Common myeloid progenitor, CD34-positive (primary cell): ENCODE data around the gene GPR37L1.
"Not testable (repeated sequence)": the region's sequence is repeated elsewhere in the genome, so short reads cannot be mapped to it uniquely, and the experiment has no call there.

Experiments used
- CTCF ChIA-PET: fragments of 350-600 bp; sonication (Branson Sonifier 250); formaldehyde crosslinking; loops from one replicate; lab custom pipeline; 2021; ENCODE audit warnings: antibody characterized with exemption; lab: Charles Lee
- POLR2A ChIA-PET: fragments of 350-600 bp; sonication (Branson Sonifier 250); formaldehyde crosslinking; loops from one replicate; lab custom pipeline; 2021; ENCODE audit warnings: antibody characterized with exemption; lab: Charles Lee
- DNase-seq, 3 donors: peaks; one replicate each; pipeline versions ENCODE4 v3.0.0 to v3.0.0-alpha.2; 2013
- H3K27ac ChIP-seq, 2 experiments: 1 replicate in 1 of 2; 2 replicates in 1 of 2; pipeline ENCODE4 v1.7.0; 2013; ENCODE audit warnings: inconsistent platforms in 2 of 2, low read length in 2 of 2, mild to moderate bottlenecking in 2 of 2, low read depth in 1 of 2, moderate library complexity in 1 of 2; ENCODE audit not compliant: severe bottlenecking in 2 of 2, insufficient read depth in 1 of 2, poor library complexity in 1 of 2
- H3K27me3 ChIP-seq, 5 experiments: replicated peaks in 2 of 5; 1 replicate in 3 of 5; 2 replicates in 2 of 5; pipeline versions ENCODE4 v1.6.1 to v1.7.0; 2013; ENCODE audit warnings: low read length in 4 of 5, mild to moderate bottlenecking in 2 of 5, moderate library complexity in 2 of 5, inconsistent platforms in 1 of 5; ENCODE audit not compliant: insufficient read depth in 5 of 5, control insufficient read depth in 4 of 5
- H3K36me3 ChIP-seq, 4 experiments: 1 replicate in 2 of 4; 2 replicates in 2 of 4; pipeline versions ENCODE4 v1.6.1 to v1.7.0; 2013; ENCODE audit warnings: low read length in 3 of 4, control low read depth in 1 of 4, mild to moderate bottlenecking in 1 of 4; ENCODE audit not compliant: control insufficient read depth in 4 of 4, insufficient read depth in 4 of 4
- H3K4me1 ChIP-seq, 4 experiments: 1 replicate in 3 of 4; 2 replicates in 1 of 4; pipeline versions ENCODE4 v1.6.1 to v1.7.1; 2013; ENCODE audit warnings: low read length in 3 of 4, mild to moderate bottlenecking in 3 of 4, control low read depth in 1 of 4, inconsistent platforms in 1 of 4, moderate library complexity in 1 of 4; ENCODE audit not compliant: control insufficient read depth in 4 of 4, insufficient read depth in 4 of 4; ENCODE audit errors: control extremely low read depth in 1 of 4
- H3K4me3 ChIP-seq, 7 experiments: 1 replicate in 4 of 7; 2 replicates in 3 of 7; pipeline versions ENCODE4 v1.5.1 to v1.7.0; 2013; ENCODE audit warnings: mild to moderate bottlenecking in 7 of 7, low read length in 6 of 7, moderate library complexity in 6 of 7, inconsistent platforms in 2 of 7, low read depth in 2 of 7, control low read depth in 1 of 7; ENCODE audit not compliant: insufficient read depth in 4 of 7, control insufficient read depth in 1 of 7; ENCODE audit errors: extremely low read depth in 1 of 7
- H3K9me3 ChIP-seq, 5 experiments: 1 replicate in 4 of 5; 2 replicates in 1 of 5; pipeline versions ENCODE4 v1.6.1 to v1.7.1; 2013; ENCODE audit warnings: low read length in 4 of 5, mild to moderate bottlenecking in 2 of 5, inconsistent platforms in 1 of 5, low read depth in 1 of 5, moderate library complexity in 1 of 5; ENCODE audit not compliant: control insufficient read depth in 4 of 5, insufficient read depth in 2 of 5; ENCODE audit errors: control extremely low read depth in 1 of 5
- WGBS: methylation state at CpG from one replicate; pipeline ENCODE4 v1.1.5; 2013; ENCODE audit not compliant: insufficient coverage; 5-methylcytosine and 5-hydroxymethylcytosine counted together

GPR37L1 gene

GRCh38 chr1:202163281-202164270 lies 40.9 kb downstream of the GPR37L1 start:
- no peak for DNase-seq
- peak overlapping the region in 1 of 2 experiments; percentile 93 for H3K27ac ChIP-seq
- ChIA-PET CTCF (interaction anchor here (0.9 to 6.0 kb wide), 8 partner anchors 10 to 145 kb away, joined by 3 to 32 read pairs (median 6); partner anchors contain the start of gene LGR6), POLR2A (interaction anchor here (1.2 kb wide), 1 partner anchor 20 kb away, joined by 3 read pairs; no protein-coding TSS in a partner anchor)
- 81% methylated on average over 11 of the region's 12 CpGs for WGBS
- no peaks in the 10 kb centered on the region for H3K27me3 ChIP-seq
- H3K36me3 ChIP-seq, result peaks cover 0 to 3% (median 0%) of the 10 kb centered on the region in 4 experiments
- H3K4me1 ChIP-seq, result peaks cover 9 to 97% (median 91%) of the 10 kb centered on the region in 4 experiments
- H3K4me3 ChIP-seq, result peak overlapping the region in 3 of 7 experiments; percentile 26 to 87 (median 72)
- no peaks in the 10 kb centered on the region for H3K9me3 ChIP-seq

- peak overlapping the region in 4 of 7 experiments; percentile 5 to 30 (median 24) for H3K4me3 ChIP-seq
- peaks cover 7 to 89% (median 83%) of the 10 kb centered on the region in 4 experiments for H3K4me1 ChIP-seq
- POLR2A ChIA-PET, result no interaction called here
Observed at GRCh38 chr1:202164271-202165037, 41.7 kb downstream of the GPR37L1 start.

GRCh38 chr1:202165267-202165941 lies 42.7 kb downstream of the GPR37L1 start:
- Histone ChIP-seq H3K9me3 (no peaks in the 10 kb centered on the region), H3K4me3 (no peak overlapping the region), H3K4me1 (peaks cover 6 to 80% (median 74%) of the 10 kb centered on the region in 4 experiments), H3K27me3 (no peaks in the 10 kb centered on the region), H3K27ac (peak overlapping the region in 1 of 2 experiments; percentile 56), H3K36me3 (no peaks in the 10 kb centered on the region)
- WGBS, result 73% methylated on average over 13 of the region's 20 CpGs
- CTCF ChIA-PET, result interaction anchor here (0.8 to 2.2 kb wide), 6 partner anchors 9 to 147 kb away, joined by 3 to 10 read pairs (median 3); no protein-coding TSS in a partner anchor
- POLR2A ChIA-PET, result no interaction called here
- DNase-seq, result no peak

More at GRCh38 chr1:202164271-202165037, 41.7 kb downstream of the GPR37L1 start:
- Histone ChIP-seq H3K9me3 (no peaks in the 10 kb centered on the region), H3K36me3 (no peaks in the 10 kb centered on the region), H3K27ac (peak overlapping the region in 1 of 2 experiments; percentile 93), H3K27me3 (no peaks in the 10 kb centered on the region)
- CTCF ChIA-PET, result interaction anchor here (0.8 to 6.0 kb wide), 7 partner anchors 9 to 147 kb away, joined by 3 to 32 read pairs (median 7); partner anchors contain the start of gene LGR6
- WGBS, result 52% methylated on average over 8 of the region's 11 CpGs
- DNase-seq, result peak in 2 of 3 donors; percentile 78 to 80

GRCh38 chr1:202165942-202166843 lies 43.5 kb downstream of the GPR37L1 start:
- no peaks in the 10 kb centered on the region for H3K36me3 ChIP-seq
- peak in 1 of 3 donors; percentile 56 for DNase-seq
- POLR2A ChIA-PET, result interaction anchor here (0.6 to 1.6 kb wide), 2 partner anchors 11 to 137 kb away, joined by 3 to 4 read pairs; no protein-coding TSS in a partner anchor
- peaks cover 6 to 79% (median 68%) of the 10 kb centered on the region in 4 experiments for H3K4me1 ChIP-seq
- no peaks in the 10 kb centered on the region for H3K9me3 ChIP-seq
- no peaks in the 10 kb centered on the region for H3K27me3 ChIP-seq
- H3K27ac ChIP-seq, result peak overlapping the region in 1 of 2 experiments; percentile 56
- CTCF ChIA-PET, result interaction anchor here (0.6 to 2.2 kb wide), 9 partner anchors 8 to 389 kb away, joined by 3 to 10 read pairs (median 3); no protein-coding TSS in a partner anchor
- peak overlapping the region in 1 of 7 experiments; percentile 19 for H3K4me3 ChIP-seq
- 94% methylated on average over 6 of the region's 9 CpGs for WGBS

- H3K27me3 ChIP-seq, H3K36me3 ChIP-seq, H3K4me3 ChIP-seq, H3K27ac ChIP-seq, H3K9me3 ChIP-seq: not testable (repeated sequence)
- DNase-seq, result peak in 1 of 3 donors; percentile 29
- peaks cover 6 to 71% (median 59%) of the 10 kb centered on the region in 4 experiments for H3K4me1 ChIP-seq
- POLR2A ChIA-PET, result interaction anchor here (0.6 to 1.6 kb wide), 2 partner anchors 12 to 136 kb away, joined by 3 to 4 read pairs; no protein-coding TSS in a partner anchor
- WGBS, result 90% methylated on average over 12 of the region's 13 CpGs
- CTCF ChIA-PET, result interaction anchor here (0.6 to 2.2 kb wide), 6 partner anchors 12 to 901 kb away, joined by 3 to 10 read pairs (median 4); no protein-coding TSS in a partner anchor
Observed at GRCh38 chr1:202167054-202167453, 44.3 kb downstream of the GPR37L1 start.
